HG02610 (cell line): ENCODE results near the gene AREL1.

Experiments
- ATAC-seq: cut with Tn5 transposase; IDR thresholded peaks from one replicate; pipeline ENCODE4 v1.9.1; 2021; ENCODE audit warnings: mild to moderate bottlenecking, moderate library complexity; ENCODE audit not compliant: unreplicated experiment

The AREL1 gene

DNA sequence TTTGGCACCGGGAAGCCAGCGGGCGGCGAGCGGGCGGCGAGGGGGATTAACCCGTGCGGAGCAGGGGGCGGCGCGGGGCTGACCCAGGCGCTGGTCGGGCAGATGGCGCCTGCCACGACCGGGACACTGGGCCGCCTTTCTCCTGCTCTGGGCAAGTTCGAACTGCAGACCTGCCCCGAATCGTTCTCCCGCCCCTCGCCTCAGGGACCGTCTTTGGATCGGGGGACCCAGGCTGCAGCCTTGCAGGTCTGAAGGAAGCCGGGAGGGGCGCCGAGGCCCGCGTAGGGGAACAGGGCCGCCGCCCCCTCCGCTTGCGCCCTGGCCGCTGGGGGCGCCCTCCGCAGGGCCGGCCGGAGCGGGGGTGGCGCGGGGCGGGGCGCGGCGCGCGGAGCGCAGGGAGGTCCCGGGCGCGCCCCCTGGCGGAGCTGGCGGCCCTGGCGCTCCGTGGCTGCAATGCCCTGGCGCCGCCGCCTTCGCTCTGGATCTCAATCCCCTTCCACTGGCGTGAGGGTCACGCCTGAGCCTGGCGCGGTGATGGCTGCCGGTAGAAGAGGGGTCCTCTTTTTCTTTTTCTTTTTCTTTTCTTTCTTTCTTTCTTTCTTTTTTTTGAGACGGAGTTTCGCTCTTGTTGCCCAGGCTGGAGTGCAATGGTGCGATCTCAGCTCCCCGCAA, 100.4 kb downstream of the AREL1 start:
- ATAC-seq: peak; percentile 63

DNA sequence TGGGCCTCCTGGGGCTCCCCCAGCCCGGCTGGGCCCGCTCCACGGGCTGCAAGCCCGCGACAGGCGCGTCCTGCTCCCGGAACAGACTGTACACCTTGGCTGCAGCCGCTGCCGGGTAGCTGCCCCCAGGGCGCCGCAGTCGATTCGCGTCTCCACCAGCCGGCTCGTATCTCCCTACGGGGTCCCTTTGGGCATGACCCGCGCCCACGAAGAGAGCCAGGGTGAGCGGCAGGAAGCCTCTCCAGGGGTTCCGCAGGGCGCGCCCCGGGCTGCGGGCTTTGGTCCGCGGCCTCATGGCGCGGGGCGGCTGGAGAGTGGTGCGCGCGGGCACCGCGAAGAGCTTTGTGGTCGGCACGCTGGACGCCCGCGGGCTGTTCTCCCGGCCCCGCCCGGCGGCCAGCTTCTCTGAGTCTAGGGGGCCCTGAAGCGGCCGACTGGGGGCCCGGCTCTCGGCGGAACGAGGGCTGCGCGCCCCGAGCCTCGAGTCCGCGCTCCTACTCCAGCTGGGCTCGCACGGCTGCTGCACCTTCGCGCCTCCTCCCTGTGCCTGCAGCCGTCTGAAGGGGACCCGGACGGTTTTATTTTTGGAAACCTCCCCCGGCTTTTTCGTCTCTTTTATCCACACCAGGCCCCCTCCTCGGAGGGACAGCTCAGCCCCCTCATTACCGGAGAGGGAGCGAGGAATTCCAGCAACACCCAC, 101.1 kb downstream of the AREL1 start, which contains the start of gene LTBP2:
TSS of gene LTBP2 (minus strand) at position 588 of the 700 bp plus-strand sequence. CDS start at position 295, 293 bp downstream.
- no peak for ATAC-seq
